Stimulated activated CD8-positive, alpha-beta memory T cell treated with anti-CD3 and anti-CD28 coated beads, Interleukin-2, amount 100 ng/mL, for 48 hours (primary cell): ENCODE data around the gene SDF2L1.
A peak's percentile ranks its signal among the peaks of the same experiment; 100 is the strongest.

Source experiments
- DNase-seq, 2 donors: peaks; one replicate each; pipeline ENCODE4 v3.0.0-alpha.2; 2020; ENCODE audit warnings: low read depth in 2 of 2

SDF2L1 gene

GRCh38 chr22:21622011-21622918, 19.8 kb upstream of the SDF2L1 start:
- no peak for DNase-seq

- DNase-seq, result no peak
Measured at GRCh38 chr22:21622919-21623647, 19.0 kb upstream of the SDF2L1 start.

- DNase-seq, result no peak
Measured at GRCh38 chr22:21623648-21623970, 18.5 kb upstream of the SDF2L1 start.

- DNase-seq, result peak; percentile 39 to 50
Measured at GRCh38 chr22:21624120-21624879, 17.8 kb upstream of the SDF2L1 start.

GRCh38 chr22:21624880-21625791, 17.0 kb upstream of the SDF2L1 start:
- DNase-seq, result no peak

GRCh38 chr22:21626073-21626734, 15.9 kb upstream of the SDF2L1 start:
- no peak for DNase-seq

- DNase-seq, result no peak
Measured at GRCh38 chr22:21626735-21627469, 15.2 kb upstream of the SDF2L1 start.

- DNase-seq, result no peak
Measured at GRCh38 chr22:21628386-21629254, 13.5 kb upstream of the SDF2L1 start.

- peak; percentile 94 to 96 for DNase-seq
Measured at GRCh38 chr22:21629255-21630149, 12.6 kb upstream of the SDF2L1 start, which contains the start of gene YDJC. Gene YDJC, minus strand, starts transcription at chr22:21630022. Its CDS starts 8 bp downstream, at chr22:21630014.

- DNase-seq, result no peak
Measured at GRCh38 chr22:21631025-21631424, 11.1 kb upstream of the SDF2L1 start.

GRCh38 chr22:21632237-21632895, 9.7 kb upstream of the SDF2L1 start, which contains the start of gene CCDC116:
Gene CCDC116, plus strand, starts transcription at chr22:21632760. Its CDS starts 422 bp downstream, at chr22:21633182.
- peak; percentile 60 to 63 for DNase-seq

- DNase-seq, result no peak
Measured at GRCh38 chr22:21632931-21633330, 9.2 kb upstream of the SDF2L1 start.

- no peak for DNase-seq
Measured at GRCh38 chr22:21633481-21633880, 8.6 kb upstream of the SDF2L1 start.

GRCh38 chr22:21634081-21634480, 8.0 kb upstream of the SDF2L1 start:
- no peak for DNase-seq

GRCh38 chr22:21634844-21635243, 7.3 kb upstream of the SDF2L1 start:
- no peak for DNase-seq

GRCh38 chr22:21635771-21636510, 6.2 kb upstream of the SDF2L1 start:
- no peak for DNase-seq
